ENCODE results near the gene OPRM1. TPM values are rescaled to one million over a fixed set of nuclear protein-coding genes. Genes with fewer than 3 reads are reported as not detected.

OPRM1 gene
- total RNA-seq, 1 donor from 2014 or later: not detected

DNA sequence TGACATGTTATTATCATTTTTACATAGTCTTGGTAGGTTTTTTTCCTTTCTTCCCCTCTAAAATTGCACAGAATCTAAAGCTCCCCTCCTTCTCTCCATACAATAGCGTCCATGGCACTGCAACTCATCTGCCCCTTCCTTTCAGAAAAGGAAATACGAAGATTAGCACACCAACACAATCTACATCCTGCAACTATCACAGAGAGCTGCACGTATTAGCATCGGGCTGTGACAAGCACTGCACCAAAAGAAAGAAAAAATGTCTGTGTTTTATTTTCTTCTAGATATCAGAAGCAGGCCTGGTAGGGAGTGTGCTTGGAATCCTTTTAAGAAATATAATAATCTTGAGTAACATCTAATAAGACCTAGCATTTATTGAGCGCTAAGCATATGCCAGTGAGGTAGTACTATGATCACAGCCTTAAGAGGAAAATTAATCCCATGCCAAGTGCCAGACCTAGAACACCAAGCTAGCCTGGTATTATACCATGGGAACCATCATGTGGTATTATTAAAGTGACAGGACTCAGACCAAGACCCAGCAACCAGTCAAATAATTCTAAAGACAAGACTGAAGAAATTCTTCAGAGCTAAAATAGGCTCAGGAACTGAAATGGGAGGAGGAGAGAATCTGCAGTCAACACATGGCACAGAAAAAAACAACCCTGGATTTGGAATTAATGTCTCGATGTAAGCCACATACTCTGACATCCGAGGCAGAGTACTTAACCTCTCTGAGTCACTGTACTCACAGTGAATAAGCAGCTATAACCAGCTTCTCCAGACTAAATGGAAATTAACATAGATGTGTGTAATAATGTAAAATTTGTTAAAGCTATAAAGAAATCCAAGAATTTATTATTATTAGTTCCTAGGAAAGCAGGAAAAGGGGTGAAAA, 193.2 kb downstream of the OPRM1 start:
- Histone ChIP-seq H4K20me1 (ENCODE audit: insufficient read depth, low read length) (no peaks in the 10 kb centered on the region), H2AFZ (ENCODE audit: low read depth, low read length) (no peak overlapping the region), H3K9me3 (ENCODE audit: insufficient read depth, low read depth, low read length) (no peaks in the 10 kb centered on the region), H3K4me1 (ENCODE audit: insufficient read depth, low read length) (no peaks in the 10 kb centered on the region), H3K9ac (ENCODE audit: low read length) (no peak overlapping the region), H3K4me2 (ENCODE audit: low read length) (no peak overlapping the region), H3K27ac (ENCODE audit: low read depth, low read length) (no peak overlapping the region), H3K36me3 (ENCODE audit: insufficient read depth, low read length) (no peaks in the 10 kb centered on the region), H3K4me3 (ENCODE audit: insufficient read depth, low read depth, low read length) (no peak overlapping the region), H3K79me2 (ENCODE audit: insufficient read depth, low read length) (no peaks in the 10 kb centered on the region), H3K27me3 (ENCODE audit: insufficient read depth, low read length) (no peaks in the 10 kb centered on the region)
- no peak overlapping the region for H3K27ac Mint-ChIP-seq (ENCODE audit: unreplicated experiment)
- FAIRE-seq (no peak), DNase-seq (ENCODE audit: low read depth) (peak; percentile 32)
- H3K36me3 Mint-ChIP-seq (ENCODE audit: low read depth, unreplicated experiment): no peaks in the 10 kb centered on the region
- no peak overlapping the region for H3K4me3 Mint-ChIP-seq (ENCODE audit: unreplicated experiment)
- no peaks in the 10 kb centered on the region for H3K9me3 Mint-ChIP-seq (ENCODE audit: unreplicated experiment)
- H3K27me3 Mint-ChIP-seq (ENCODE audit: low read depth, unreplicated experiment): no peaks in the 10 kb centered on the region
- H3K4me1 Mint-ChIP-seq (ENCODE audit: low read depth, unreplicated experiment): no peaks in the 10 kb centered on the region
- TF ChIP-seq EZH2 (IDR thresholded peaks at IDR 0.05; ENCODE audit: insufficient read depth, low read length): no peak
- TF ChIP-seq, protein P1, sequence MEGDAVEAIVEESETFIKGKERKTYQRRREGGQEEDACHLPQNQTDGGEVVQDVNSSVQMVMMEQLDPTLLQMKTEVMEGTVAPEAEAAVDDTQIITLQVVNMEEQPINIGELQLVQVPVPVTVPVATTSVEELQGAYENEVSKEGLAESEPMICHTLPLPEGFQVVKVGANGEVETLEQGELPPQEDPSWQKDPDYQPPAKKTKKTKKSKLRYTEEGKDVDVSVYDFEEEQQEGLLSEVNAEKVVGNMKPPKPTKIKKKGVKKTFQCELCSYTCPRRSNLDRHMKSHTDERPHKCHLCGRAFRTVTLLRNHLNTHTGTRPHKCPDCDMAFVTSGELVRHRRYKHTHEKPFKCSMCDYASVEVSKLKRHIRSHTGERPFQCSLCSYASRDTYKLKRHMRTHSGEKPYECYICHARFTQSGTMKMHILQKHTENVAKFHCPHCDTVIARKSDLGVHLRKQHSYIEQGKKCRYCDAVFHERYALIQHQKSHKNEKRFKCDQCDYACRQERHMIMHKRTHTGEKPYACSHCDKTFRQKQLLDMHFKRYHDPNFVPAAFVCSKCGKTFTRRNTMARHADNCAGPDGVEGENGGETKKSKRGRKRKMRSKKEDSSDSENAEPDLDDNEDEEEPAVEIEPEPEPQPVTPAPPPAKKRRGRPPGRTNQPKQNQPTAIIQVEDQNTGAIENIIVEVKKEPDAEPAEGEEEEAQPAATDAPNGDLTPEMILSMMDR (IDR thresholded peaks at IDR 0.05; ENCODE audit: insufficient read depth, low read depth, low read length): no peak

DNA sequence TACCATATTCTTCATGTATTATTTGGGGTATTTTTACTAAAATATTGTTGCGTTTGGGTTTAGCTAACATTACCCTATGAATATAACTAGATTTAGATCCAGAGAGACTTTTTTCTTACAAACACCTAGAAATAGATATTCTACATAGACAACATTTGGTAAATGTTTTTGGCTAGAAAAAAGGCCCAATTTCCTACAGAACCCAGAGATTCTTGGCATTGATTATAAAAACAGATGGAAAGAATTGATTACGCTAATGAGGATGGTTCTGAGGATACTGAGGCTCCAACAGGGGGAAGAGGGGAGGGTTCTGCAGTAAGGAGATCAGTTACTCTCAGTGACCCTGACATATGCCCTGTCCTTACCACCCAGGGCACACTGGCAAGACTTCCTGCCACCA, 194.3 kb downstream of the OPRM1 start:
- H3K27me3 ChIP-seq (ENCODE audit: insufficient read depth, low read length): no peaks in the 10 kb centered on the region
- no peaks in the 10 kb centered on the region for H4K20me1 ChIP-seq (ENCODE audit: insufficient read depth, low read length)
- no peaks in the 10 kb centered on the region for H3K9me3 Mint-ChIP-seq (ENCODE audit: unreplicated experiment)
- no peak overlapping the region for H3K27ac ChIP-seq (ENCODE audit: low read depth, low read length)
- DNase-seq (ENCODE audit: low read depth): no peak
- H3K4me3 Mint-ChIP-seq (ENCODE audit: unreplicated experiment): no peak overlapping the region
- H2AFZ ChIP-seq (ENCODE audit: low read depth, low read length): no peak overlapping the region
- FAIRE-seq: no peak
- H3K4me1 Mint-ChIP-seq (ENCODE audit: low read depth, unreplicated experiment): no peaks in the 10 kb centered on the region
- no peaks in the 10 kb centered on the region for H3K36me3 Mint-ChIP-seq (ENCODE audit: low read depth, unreplicated experiment)
- no peaks in the 10 kb centered on the region for H3K79me2 ChIP-seq (ENCODE audit: insufficient read depth, low read length)
- no peak for TF ChIP-seq EZH2 (IDR thresholded peaks at IDR 0.05; ENCODE audit: insufficient read depth, low read length)
- TF ChIP-seq, protein P1 (IDR thresholded peaks at IDR 0.05; ENCODE audit: insufficient read depth, low read depth, low read length): no peak
- no peak overlapping the region for H3K4me2 ChIP-seq (ENCODE audit: low read length)
- H3K4me1 ChIP-seq (ENCODE audit: insufficient read depth, low read length): no peaks in the 10 kb centered on the region
- H3K36me3 ChIP-seq (ENCODE audit: insufficient read depth, low read length): no peaks in the 10 kb centered on the region
- no peaks in the 10 kb centered on the region for H3K9me3 ChIP-seq (ENCODE audit: insufficient read depth, low read depth, low read length)
- no peak overlapping the region for H3K9ac ChIP-seq (ENCODE audit: low read length)
- H3K27ac Mint-ChIP-seq (ENCODE audit: unreplicated experiment): no peak overlapping the region
- H3K4me3 ChIP-seq (ENCODE audit: insufficient read depth, low read depth, low read length): no peak overlapping the region
- no peaks in the 10 kb centered on the region for H3K27me3 Mint-ChIP-seq (ENCODE audit: low read depth, unreplicated experiment)
